GM19023 (cell line): ENCODE data around the gene NMNAT1.
"Not testable (repeated sequence)": the region's sequence is repeated elsewhere in the genome, so short reads cannot be mapped to it uniquely, and the experiment has no call there.

Experiments
- ATAC-seq: cut with Tn5 transposase; IDR thresholded peaks from one replicate; pipeline ENCODE4 v1.9.1; 2021; ENCODE audit warnings: mild to moderate bottlenecking, moderate library complexity; ENCODE audit not compliant: unreplicated experiment

NMNAT1 gene

DNA sequence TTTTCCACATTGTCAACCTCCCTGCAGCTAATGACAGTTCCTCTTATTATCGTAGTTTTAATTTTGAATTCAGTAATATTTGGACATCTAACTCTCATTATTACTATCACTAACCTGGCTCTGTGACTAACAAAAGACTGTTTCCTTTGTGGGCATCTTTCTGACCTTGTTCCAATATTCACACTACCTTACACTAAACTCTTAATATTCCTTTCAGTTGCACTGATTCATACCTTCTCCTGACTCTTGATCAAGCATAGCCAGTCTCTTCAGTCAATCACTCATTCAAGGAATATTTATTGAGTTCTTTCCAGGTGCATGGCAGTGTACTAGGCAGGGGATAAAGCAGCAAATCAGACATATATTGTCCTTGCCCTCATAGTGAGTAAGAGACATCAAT, 25.4 kb upstream of the NMNAT1 start:
- no peak for ATAC-seq

DNA sequence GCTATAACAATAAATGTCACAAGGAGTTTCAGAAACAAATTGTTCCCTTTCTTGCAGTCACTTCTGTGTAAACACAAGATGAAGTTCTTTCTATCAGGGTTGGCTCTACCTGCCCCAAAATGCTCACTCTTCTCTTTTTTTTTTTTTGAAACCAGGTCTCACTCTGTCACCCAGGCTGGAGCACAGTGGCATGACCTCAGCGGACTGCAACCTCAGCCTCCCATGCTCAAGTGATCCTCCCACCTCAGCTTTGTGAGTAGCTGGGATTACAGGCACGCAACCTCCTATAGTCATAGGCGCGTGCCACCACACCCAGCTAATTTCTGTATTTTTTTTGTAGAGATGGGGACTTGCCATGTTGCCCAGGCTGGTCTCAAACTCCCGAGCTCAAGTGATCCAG, 22.7 kb upstream of the NMNAT1 start:
- no peak for ATAC-seq

DNA sequence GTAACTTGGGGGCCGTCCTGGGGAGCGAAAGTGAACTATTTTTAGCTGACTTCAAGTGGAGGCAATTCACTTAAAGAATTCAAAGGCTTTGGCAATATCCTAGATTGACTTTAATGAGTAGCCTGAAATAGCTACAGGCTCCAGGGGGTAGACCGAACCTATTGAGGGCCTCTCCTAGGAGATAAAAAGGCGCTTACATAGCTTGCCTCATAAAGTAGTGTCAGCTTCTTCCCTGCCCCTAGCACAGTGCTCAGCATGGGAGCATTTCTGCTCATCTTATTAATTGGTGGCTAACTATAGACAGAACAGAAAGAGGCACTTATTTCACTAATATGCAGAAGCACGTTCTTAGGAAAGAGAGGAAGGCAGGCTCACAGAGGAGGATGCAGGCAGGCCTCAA, 20.9 kb upstream of the NMNAT1 start:
- no peak for ATAC-seq

DNA sequence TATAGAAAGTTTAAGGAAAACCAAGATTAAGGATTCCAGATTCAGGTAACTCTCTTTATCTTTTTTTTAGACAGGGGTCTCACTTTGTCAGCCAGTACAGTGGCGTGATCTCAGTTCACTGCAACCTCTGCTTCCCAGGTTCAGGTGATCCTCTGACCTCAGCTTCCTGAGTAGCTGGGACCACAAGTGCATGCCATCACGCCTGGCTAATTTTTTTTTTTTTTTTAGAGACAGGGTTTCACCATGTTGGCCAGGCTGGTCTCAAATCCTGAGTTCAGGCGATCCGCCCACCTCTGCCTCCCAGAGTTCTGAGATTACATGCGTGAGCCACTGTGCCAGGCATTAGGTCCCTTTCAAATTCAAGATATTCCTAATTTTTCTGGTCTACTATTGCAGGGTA, 16.0 kb upstream of the NMNAT1 start:
- ATAC-seq, result no peak

DNA sequence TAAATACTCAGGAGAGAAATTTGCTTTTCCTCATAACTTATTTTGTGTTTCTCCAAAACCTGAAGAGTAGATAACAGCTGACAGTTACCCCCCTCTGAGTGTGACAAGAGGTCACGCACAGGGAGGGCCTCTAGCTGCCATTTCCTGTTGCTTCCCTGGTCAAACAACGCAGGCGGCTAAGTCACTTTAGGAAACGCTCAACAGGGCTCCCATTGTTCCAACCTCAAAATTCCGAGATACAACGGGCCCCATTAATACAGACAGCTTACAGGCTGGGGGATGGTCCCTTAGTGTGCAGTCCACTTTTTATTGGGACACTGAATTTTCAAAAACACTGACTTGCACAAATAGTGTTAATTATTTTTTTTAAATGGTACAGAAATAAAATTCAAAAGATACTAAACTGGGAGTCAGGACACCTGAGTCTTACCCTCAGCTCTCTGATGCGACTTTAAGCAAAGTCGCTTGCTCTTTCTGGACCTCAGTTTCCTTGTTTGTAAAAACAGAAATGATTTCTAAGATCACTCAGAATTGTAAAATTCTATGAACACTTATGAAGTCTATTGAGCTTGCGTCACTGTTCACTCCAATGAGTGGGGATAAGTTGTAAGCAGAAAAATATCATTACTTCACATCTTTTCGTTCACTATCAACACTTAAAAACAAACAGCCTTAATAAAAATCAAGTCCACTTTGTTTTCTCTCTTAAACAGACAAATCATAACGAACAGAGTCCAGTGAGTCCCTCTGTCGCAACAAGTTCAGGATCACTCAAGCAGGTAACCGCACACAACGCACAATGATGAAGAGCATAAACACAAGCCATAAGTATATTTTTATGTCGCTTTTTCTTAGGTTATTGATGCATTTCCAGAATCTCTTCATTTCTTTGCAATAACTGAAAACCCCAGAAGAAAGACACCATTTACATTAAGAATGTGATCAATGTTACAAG, 13.6 kb upstream of the NMNAT1 start:
- ATAC-seq, result no peak

DNA sequence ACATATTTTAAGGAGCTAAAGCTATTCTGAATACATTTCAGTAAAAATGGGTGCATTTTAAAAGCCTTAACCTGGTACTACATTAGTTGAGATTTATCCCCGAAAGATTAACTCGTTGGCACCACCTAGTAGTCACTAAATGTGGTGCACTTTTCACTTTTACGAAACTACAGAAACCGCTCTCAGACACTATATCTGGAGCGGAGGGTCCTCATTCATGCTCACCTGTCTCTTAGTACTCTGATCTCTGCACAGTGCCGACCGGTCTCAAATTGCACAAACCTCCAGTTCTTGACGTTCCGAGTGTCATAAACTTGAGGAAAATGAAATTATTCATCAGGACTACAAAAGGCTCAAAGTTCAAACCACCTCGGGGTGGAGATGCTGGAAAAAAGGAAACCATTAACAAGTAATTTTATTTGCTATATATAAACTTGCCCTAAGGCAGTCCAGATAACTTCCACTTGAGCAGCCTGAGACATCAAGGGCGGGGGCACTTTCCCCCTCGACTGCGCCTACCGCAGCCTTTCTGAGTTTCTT, 806 bp upstream of the NMNAT1 start:
- ATAC-seq, result no peak

DNA sequence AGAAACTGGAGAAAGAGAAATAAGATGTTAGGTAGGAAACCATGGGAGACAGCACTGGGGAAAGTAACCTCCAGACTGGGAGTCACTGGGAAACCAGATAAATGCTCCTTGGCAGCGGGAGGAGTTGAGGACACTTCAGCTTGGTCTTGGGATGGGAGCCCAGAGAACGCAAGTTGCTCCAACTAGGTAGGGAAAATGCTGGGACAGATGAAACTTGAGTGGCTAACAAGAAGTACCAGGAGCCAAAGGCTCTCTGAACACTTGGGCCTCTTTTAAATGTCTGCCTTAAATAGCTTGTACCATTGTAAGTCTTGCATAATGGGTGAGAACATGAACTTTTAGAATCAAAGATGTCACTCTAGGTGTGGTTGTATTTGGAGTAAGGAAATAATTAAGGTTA, 3.0 kb downstream of the NMNAT1 start:
- no peak for ATAC-seq

DNA sequence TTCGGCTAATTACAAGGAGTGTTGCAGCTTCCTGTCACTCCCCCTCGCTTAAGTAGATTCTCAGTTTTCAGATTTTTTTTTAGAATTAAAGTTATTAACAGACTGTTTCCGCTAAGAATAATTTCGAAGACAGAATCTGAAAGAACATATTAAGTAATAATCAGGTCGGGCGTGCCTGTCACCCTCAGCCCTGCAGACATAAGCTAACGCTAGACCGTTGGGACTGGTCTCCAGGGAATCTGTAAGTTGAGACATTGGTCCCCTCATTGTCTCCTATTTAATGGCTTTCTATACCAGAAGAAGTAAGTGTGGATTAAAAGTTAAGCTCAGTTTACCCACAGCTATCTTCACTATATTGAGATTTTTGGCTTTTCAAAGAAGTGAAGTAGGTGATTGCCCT, 14.5 kb downstream of the NMNAT1 start:
- ATAC-seq, result no peak

DNA sequence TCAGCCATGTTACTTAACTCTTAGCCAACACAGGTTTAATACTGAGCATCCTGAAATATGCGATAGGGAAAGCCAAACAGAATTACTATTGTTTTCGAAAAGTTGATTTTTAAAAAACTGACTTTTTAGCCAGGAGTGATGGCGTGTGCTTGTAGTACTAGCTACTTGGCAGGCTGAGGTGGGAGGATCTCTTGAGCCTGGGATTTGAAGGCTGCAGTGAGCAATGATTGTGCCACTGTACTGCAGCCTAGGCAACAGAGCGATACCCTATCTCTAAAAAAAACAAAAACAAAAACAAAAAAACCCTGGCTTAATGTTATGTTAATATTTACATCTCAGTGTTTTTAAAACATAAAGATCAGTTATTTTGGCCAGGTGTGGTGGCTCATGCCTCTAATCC, 16.7 kb downstream of the NMNAT1 start:
- no peak for ATAC-seq

DNA sequence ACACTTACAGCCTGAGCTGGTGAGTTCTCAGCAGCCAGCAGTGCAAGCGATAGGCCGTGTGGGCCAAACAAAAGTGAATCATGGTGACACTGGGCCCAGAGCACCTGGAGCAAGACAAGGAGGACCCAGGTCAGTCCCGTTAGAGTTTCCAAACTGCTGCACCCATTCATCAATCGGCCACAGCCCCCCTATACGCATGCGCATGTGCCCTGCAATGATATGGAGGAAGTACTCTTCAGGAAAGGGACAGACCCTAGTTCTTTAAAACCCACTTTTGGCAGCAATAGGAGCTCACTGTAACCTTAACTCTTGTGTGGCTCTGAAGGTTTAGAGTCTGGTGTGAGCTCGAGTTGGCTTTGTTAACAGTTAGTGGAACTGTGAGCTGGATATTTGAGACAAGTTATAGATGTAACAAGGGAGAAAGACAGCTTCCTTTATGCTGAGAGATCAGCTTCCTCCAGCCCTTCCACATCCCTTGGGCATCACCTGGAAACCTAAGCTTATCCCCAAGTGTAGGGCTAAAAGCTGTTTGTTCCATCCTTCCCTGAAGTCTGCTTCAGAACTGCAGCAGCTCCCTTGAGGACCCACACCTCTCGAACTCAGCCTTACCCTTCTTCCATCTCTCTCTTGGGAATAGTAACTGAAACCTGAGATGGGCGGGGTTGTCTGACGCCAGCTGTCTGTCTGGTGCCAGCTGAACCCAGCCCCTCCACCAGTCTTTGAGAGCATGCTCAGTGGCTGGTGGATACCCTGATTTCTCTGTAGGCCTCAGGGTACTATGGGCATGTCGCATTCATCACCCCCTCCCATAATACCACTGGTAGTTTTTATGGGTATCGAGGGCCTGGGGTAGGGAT, 17.7 kb downstream of the NMNAT1 start:
- no peak for ATAC-seq

DNA sequence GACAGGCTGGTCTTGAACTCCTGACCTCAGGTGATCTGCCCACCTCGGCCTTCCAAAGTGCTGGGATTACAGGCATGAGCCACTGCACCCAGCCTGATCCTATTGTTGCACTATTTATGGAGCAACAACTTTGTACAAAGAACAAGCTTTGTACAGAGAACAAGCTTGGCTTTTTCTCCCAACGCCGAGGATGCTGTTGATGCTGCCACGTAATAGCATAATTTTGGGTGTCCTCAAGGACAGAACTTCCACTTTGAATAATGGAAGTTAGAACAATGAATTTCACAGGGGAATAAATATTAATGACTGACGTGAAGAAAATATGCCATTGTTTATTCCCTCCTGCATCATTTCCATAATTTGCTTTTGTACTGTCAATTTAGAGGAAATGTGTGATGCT, 41.0 kb downstream of the NMNAT1 start:
- ATAC-seq, result no peak

DNA sequence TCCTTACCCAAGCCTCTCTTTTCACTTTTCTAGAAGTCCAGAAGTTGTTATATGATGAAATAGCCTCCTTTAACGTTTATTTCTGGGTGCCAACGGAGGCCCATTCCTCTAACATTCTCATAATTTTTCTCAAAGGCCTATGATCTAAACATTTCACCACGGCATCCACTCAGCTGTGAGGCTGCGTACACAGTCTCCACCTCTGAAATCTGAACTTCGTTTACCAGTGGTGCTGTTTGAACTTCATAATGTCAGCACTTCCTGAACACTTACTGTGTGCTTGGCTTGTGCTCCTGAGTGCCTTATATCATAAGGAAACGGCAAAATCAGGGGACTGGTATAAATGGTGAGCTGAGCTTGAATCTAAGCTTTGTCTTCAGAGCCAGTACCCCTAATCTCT, 41.7 kb downstream of the NMNAT1 start:
- ATAC-seq, result no peak

DNA sequence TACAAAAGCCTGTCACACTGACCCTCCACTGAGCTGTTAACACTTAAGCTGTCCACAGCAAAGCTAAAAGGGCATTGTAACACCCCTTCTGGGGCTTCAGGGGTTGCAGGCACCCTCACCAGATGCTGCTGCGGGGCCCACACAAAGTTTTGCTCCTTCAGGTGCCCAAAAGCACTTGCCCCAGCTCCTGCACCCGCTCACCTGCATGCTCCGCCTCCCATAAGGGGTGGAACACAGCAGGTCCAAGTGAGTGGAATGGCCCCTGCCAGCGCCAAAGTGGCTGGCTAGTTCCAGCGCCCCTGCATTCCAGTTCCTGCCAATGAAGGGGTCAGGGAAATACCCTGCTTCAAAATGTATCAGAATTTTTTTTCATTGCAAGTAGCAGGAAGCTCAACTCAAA, 46.5 kb downstream of the NMNAT1 start:
- no peak for ATAC-seq

DNA sequence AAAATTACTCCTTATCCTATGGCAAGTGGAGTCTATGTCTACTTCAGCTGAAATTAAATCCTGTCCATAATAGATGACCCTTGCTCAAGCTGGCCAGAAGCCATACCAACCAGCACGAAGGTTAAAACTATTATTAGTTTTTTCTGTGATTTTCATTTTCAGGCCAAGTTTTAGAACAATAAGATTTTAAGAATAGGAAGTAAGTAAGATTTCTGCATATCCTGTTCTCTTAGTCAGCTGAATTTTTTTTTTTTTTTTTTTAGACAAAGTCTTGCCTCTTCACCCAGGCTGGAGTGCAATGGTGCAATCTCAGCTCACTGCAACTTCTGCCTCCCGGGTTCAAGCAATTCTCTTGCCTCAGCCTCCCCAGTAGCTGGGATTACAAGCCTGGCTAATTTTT, 47.7 kb downstream of the NMNAT1 start:
- no peak for ATAC-seq

DNA sequence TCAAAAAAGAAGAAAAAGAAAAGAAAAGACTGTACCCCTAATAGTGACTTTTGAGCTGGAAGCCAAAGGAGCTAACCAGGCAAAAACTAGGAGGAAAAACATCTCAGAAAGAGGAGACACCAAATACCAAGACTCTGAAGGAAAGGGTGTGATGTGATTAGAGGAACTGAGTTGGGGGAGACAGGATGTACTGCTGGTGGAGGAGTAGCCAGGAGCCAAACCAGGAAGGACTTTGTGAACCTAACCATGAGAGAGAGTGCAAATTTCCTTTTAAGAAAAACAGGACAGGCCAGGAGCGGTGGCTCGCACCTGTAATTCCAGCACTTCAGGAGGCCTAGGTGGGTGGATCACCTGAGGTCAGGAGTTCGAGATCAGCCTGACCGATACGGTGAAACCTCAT, 49.6 kb downstream of the NMNAT1 start:
- no peak for ATAC-seq

DNA sequence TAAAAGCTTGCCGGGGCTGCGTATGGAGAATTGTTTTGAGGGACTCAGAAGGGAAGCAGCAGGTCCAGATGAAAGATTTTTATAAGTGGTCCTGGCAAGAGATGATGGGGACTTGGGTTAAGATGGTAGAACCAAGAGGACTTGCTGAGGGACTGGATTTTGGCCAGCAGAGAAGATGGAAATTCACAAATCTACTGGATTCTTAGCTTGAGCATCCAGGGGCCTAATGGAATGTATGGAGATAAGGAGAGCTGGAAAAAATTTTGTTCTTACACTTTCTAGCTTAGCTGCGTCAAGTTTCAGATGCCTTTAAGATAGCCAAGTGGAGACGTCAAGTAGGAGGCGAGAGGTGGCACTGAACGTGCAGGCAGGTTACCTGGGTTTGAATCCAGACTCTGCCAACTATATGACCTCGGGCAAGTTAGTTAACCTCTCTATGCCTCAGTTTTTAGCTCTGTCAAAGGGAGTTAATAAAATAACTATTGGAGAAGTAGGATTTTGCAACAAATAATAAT, 50.3 kb downstream of the NMNAT1 start:
- ATAC-seq, result no peak

DNA sequence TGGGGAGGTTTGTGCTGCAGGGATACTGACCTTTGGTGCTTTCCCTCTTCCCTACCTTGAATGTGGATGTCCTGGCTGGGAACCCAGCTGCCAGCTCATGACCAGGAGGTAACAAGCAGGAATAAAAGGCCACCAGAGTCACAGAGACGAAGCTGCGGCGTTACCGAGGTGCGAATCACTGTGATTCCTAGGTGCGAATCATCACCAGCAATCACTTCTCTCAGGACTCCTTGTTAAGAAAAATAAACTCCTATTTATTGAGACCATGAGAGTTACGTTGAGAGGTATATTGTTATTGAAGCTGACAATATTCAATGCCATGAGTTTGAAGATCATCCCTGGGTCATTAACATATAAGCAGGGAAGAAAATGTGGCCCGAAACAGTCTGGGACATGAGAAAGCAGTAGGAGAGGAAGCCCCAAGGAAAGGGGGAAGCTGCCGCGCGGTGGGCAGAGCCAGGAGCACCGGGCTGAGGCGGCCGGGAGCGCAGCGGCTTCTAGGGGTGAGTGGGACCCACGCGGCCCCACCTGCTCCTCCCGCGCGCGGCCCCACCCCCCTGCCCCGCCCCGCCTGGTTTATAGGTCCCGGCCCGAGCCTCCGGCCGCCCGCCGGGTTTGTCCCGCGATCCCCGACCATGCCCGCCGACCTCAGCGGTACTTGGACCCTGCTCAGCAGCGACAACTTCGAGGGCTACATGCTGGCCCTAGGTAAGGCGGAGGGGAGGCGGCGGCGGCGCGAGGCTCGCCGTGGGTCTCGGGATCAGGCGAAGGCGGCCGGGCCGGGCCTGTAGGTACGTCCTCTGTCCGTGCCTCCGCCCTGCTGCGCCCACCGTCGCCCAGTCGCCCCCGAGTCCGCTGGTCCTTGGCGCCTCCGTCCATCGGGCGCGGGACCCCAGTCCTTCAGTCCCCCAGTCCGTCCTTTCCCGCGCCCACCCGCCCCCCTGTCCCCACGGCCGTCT, 53.6 kb downstream of the NMNAT1 start, which contains the start of gene RBP7:
Gene RBP7, plus strand, starts transcription at position 605 of the 959 bp plus-strand sequence. Its CDS starts 31 bp downstream, at position 636.
- ATAC-seq, result no peak

DNA sequence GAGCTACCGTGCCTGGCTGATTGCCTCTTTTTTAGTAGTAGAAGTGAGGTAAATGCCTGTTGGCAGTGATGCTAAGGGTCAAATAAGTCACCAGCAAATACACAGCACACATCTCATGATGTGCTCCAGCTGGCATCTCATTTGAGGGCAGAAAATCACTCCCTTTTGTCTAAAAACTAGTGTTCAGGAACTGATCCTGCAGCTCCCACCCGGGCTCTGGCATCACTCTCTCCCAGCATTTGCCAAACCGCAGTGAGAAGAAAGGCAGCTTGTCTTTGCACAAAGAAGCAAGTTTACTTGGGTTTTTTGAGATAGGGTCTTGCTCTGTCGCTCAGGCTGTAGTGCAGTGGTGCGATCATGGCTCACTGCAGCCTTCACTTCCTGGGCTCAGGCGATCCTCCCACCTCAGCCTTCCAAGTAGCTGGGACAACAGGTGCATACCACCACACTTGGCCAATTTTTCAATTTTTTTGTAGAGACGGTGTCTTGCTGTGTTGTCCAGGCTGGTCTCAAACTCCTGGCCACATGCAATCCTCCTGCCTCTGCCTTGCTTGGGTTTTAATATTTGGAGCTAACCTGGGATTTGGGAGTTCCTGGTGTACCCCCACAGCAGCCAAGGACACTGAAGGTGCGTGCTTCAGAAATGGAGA, 57.9 kb downstream of the NMNAT1 start:
- no peak for ATAC-seq

DNA sequence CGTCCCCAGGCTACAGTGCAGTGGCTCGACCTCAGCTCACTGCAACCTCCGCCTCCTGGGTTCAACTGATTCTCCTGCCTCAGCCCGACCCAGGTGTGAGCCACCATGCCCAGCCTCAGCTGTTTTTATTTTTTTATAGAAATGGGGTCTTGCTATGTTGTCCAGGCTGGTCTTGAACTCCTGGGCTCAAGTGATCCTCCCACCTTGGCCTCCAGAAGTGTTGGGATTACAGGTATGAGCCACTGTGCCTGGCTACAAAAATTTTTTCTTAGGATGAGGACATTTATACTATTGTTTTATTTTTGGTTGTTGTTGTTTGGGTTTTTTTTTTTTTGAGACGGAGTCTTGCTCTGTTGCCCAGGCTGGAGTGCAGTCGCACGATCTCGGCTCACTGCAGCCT, 62.0 kb downstream of the NMNAT1 start:
- ATAC-seq, result not testable (repeated sequence)

DNA sequence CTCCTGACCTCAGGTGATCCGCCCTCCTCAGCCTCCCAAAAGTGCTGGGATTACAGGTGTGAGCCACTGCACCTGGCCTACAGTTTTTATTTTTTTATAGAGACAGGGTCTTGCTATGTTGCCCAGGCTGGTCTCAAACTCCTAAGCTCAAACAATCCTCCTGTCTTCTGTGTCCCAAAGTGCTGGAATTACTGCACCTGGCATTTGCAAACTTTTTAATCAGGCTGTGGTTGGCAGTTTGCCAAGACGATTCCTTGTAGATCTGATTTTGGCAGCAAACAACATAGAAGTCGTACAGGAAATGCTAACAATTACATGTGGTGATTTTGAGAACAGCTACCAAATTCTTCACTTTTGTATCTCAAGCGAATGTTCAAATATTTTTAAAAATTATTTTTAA, 63.9 kb downstream of the NMNAT1 start:
- ATAC-seq, result no peak
